Liver (tissue), 3 donors: ENCODE results near the gene FEM1C.

Experiments used
- FOXA2 ChIP-seq: IDR thresholded peaks from 2 replicates; pipeline ENCODE4 v1.6.1; 2016; ENCODE audit warnings: antibody characterized with exemption
- HNF4G ChIP-seq: IDR thresholded peaks from 2 replicates; pipeline ENCODE4 v1.6.1; 2016; ENCODE audit warnings: antibody characterized with exemption
- JUND ChIP-seq, 2 donors: IDR thresholded peaks; 2 replicates each; pipeline ENCODE4 v1.6.1; 2016; ENCODE audit warnings: antibody characterized with exemption in 2 of 2
- TF ChIP-seq, protein P1 (sequence below): fragments of 150-350 bp; IDR thresholded peaks from 2 replicates; pipeline ENCODE4 v1.5.1; 2017; ENCODE audit warnings: improper control_type of control experiment, low read depth, low read length; ENCODE audit not compliant: missing input control
- donor health status: healthy.
- donor health status: healthy.

DNA sequence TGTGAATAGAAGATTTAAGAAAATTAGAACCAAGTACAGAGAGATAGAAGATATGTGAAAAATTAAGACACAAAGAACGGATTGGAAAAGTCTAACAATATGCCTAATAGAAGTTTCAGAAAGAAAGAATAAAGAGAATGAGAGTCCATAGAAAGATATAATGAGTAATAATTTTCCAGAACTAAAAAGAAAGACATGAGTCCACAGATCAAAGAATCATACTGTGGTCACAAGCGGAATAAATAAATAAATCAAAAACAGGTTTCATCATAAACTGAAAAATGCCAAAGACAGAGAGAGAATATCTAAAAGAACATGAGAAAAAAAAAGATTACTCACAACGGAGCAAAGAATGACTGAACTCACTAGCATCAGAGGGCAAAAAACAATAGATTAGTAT lies 32.9 kb downstream of the FEM1C start:
- TF ChIP-seq, protein P1, sequence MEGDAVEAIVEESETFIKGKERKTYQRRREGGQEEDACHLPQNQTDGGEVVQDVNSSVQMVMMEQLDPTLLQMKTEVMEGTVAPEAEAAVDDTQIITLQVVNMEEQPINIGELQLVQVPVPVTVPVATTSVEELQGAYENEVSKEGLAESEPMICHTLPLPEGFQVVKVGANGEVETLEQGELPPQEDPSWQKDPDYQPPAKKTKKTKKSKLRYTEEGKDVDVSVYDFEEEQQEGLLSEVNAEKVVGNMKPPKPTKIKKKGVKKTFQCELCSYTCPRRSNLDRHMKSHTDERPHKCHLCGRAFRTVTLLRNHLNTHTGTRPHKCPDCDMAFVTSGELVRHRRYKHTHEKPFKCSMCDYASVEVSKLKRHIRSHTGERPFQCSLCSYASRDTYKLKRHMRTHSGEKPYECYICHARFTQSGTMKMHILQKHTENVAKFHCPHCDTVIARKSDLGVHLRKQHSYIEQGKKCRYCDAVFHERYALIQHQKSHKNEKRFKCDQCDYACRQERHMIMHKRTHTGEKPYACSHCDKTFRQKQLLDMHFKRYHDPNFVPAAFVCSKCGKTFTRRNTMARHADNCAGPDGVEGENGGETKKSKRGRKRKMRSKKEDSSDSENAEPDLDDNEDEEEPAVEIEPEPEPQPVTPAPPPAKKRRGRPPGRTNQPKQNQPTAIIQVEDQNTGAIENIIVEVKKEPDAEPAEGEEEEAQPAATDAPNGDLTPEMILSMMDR = no peak
- TF ChIP-seq HNF4G (no peak), JUND (IDR thresholded peaks at IDR 0.05) (no peak), FOXA2 (no peak)
